WERI-Rb-1 (cell line): ENCODE results near the gene ITGAD.
A peak's percentile ranks its signal among the peaks of the same experiment; 100 is the strongest.
"Not testable (repeated sequence)": the region's sequence is repeated elsewhere in the genome, so short reads cannot be mapped to it uniquely, and the experiment has no call there.

Experiments used
- DNase-seq: peaks from one replicate; pipeline ENCODE4 v3.0.0-alpha.2; 2020
- H3K27ac ChIP-seq: fragments of 250-450 bp; sonication (Bioruptor Pico); 2 replicates; pipeline ENCODE4 v1.5.1; 2020; ENCODE audit warnings: mild to moderate bottlenecking, moderate library complexity
- H3K27me3 ChIP-seq: fragments of 250-450 bp; sonication (Bioruptor Pico); 2 replicates; pipeline ENCODE4 v1.5.1; 2021; ENCODE audit warnings: mild to moderate bottlenecking, low read depth, moderate library complexity; ENCODE audit not compliant: insufficient read depth, severe bottlenecking
- H3K36me3 ChIP-seq: fragments of 250-450 bp; sonication (Bioruptor Pico); 2 replicates; pipeline ENCODE4 v1.5.1; 2020; ENCODE audit warnings: mild to moderate bottlenecking, moderate library complexity
- H3K4me3 ChIP-seq: 2 replicates; pipeline ENCODE4 v1.5.1; 2011; ENCODE audit warnings: low read depth, mild to moderate bottlenecking, control low read depth, low read length
- H3K9me3 ChIP-seq: fragments of 250-450 bp; sonication (Bioruptor Pico); 2 replicates; pipeline ENCODE4 v1.5.1; 2021; ENCODE audit warnings: mild to moderate bottlenecking, moderate library complexity; ENCODE audit not compliant: severe bottlenecking
- TF ChIP-seq, protein P1 (sequence below): IDR thresholded peaks from 2 replicates; pipeline ENCODE4 v1.5.1; 2011; ENCODE audit warnings: low read depth, mild to moderate bottlenecking, control low read depth, inconsistent platforms, low read length

ITGAD gene

DNA sequence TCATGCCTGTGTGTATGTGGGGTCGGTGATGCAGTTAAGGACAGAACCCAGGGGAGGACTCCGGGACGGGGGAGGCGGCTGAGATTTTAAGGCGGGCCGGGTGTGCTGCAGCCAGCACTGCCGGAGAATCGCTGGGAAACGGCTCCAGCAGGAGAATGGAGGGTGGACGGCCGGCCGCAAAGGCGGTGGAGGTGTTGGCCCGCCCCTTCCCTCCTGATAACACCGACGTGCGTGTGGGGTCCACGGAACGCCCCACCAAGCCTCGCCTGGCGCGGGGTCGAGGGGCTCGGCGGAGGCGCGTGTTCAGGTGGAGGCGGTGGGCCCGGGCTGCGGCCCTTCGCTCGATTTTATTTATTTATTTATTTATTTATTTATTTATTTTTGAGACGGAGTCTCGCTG is 48.8 kb downstream of the ITGAD start:
- no peak for DNase-seq
- Histone ChIP-seq H3K27me3 (no peaks in the 10 kb centered on the region), H3K4me3 (peak overlapping the region; percentile 52), H3K9me3 (no peaks in the 10 kb centered on the region), H3K36me3 (no peaks in the 10 kb centered on the region), H3K27ac (no peak overlapping the region; the same call in none of the 2 replicates)
- TF ChIP-seq, protein P1, sequence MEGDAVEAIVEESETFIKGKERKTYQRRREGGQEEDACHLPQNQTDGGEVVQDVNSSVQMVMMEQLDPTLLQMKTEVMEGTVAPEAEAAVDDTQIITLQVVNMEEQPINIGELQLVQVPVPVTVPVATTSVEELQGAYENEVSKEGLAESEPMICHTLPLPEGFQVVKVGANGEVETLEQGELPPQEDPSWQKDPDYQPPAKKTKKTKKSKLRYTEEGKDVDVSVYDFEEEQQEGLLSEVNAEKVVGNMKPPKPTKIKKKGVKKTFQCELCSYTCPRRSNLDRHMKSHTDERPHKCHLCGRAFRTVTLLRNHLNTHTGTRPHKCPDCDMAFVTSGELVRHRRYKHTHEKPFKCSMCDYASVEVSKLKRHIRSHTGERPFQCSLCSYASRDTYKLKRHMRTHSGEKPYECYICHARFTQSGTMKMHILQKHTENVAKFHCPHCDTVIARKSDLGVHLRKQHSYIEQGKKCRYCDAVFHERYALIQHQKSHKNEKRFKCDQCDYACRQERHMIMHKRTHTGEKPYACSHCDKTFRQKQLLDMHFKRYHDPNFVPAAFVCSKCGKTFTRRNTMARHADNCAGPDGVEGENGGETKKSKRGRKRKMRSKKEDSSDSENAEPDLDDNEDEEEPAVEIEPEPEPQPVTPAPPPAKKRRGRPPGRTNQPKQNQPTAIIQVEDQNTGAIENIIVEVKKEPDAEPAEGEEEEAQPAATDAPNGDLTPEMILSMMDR, result no peak

DNA sequence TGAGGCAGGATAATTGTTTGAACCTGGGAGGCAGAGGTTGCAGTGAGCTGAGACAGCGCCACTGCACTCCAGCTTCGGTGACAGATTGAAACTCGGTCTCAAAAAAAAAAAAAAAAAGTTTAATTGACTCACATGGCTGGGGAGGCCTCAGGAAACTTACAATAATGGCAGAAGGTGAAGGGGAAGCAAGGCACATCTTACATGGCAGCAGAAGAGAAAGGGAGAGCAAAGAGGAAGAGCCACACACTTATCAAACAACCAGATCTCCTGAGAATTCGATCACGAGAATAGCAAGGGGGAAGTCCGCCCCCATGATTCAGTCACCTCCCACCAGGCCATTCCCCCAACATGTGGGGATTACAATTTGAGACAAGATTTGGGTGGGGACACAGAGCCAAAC is 52.8 kb downstream of the ITGAD start:
- not testable (repeated sequence) for H3K36me3 ChIP-seq, H3K4me3 ChIP-seq, H3K9me3 ChIP-seq, DNase-seq, H3K27me3 ChIP-seq, H3K27ac ChIP-seq

DNA sequence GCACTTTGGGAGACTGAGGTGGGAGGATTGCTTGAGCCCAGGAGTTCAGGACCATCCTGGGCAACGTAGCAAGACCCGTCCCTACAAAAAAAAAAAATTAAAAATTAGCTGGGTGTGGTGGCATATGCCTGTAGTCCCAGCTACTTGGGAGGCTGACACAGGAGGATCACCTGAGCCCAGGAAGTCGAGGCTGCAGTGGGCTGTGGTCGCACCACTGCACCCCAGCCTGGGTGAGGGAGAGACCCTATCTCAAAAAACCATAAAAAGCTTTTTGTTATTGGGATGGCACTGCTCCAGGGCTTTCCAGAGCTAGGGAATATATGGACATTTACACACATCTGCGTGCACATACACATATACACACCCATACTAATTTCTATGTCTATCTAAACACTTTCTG is 58.1 kb downstream of the ITGAD start:
- Histone ChIP-seq H3K27ac (peak overlapping the region; percentile 39), H3K27me3 (no peaks in the 10 kb centered on the region), H3K9me3 (no peaks in the 10 kb centered on the region), H3K4me3 (no peak overlapping the region), H3K36me3 (no peaks in the 10 kb centered on the region)
- TF ChIP-seq, protein P1, result no peak
- DNase-seq, result no peak

DNA sequence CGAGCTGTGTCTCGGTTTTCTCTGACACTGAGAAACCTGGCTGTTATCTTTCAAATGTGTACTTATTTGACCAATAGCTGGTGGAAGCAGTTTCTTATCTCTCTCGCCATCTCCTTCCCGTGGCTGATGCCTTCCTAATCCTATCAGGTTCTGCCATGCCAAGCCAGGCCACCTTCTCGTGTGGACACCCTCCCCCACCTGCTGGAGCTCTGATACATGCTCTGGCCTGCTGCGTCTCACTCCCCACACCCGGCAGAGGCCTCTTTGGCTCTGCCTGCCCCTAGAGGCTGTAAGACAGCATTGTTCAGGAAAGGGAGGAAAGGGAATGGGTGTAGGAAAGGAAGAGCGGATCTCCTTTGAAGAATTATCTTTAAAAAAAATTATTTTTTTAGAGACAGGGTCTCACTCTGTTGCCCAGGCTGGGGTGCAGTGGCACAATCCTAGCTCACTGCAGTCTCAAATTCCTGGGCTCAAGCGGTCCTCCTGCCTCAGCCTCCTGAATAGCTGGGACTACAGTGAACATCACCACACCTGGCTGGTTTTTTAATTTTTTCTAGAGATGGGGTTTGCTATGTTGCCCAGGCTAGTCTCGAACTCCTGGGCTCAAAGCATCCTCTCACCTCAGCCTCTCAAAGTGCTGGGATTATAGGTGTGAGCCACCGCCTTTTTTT is 58.7 kb downstream of the ITGAD start:
- Histone ChIP-seq H3K4me3 (no peak overlapping the region), H3K27ac (peak overlapping the region; percentile 39), H3K27me3 (no peaks in the 10 kb centered on the region), H3K9me3 (no peaks in the 10 kb centered on the region), H3K36me3 (no peaks in the 10 kb centered on the region)
- peak; percentile 95 for DNase-seq
- TF ChIP-seq, protein P1, result peak; percentile 71

DNA sequence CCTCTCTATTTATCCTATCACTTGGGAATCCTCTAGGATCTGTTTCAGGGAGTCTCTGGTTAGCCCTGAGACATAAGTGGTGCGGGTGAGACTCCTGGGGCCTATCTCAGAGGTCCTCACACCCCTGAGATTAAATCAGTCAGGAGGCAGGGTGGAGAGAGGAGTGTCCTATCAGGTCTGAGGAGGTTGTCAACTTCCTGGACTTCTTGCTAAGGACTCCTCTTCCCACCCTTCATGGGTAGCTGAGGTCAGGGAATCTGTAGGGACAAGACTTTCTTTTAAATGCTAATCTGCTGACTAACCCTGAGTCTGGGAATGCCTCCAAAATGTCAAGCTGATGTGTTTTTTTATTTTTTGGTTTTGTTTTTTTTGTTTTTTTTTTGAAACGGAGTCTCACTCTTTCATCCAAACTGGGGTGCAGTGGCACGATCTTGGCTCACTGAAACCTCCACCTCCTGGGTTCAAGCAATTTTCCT is 59.5 kb downstream of the ITGAD start:
- DNase-seq, result no peak
- 0 out of 2 replicates have a peak, but pooled peaks cover 3% of the 10 kb centered on the region for H3K36me3 ChIP-seq
- H3K27ac ChIP-seq, result no peak overlapping the region
- TF ChIP-seq, protein P1, result no peak
- no peak overlapping the region for H3K4me3 ChIP-seq
- H3K9me3 ChIP-seq, result no peaks in the 10 kb centered on the region
- no peaks in the 10 kb centered on the region for H3K27me3 ChIP-seq

DNA sequence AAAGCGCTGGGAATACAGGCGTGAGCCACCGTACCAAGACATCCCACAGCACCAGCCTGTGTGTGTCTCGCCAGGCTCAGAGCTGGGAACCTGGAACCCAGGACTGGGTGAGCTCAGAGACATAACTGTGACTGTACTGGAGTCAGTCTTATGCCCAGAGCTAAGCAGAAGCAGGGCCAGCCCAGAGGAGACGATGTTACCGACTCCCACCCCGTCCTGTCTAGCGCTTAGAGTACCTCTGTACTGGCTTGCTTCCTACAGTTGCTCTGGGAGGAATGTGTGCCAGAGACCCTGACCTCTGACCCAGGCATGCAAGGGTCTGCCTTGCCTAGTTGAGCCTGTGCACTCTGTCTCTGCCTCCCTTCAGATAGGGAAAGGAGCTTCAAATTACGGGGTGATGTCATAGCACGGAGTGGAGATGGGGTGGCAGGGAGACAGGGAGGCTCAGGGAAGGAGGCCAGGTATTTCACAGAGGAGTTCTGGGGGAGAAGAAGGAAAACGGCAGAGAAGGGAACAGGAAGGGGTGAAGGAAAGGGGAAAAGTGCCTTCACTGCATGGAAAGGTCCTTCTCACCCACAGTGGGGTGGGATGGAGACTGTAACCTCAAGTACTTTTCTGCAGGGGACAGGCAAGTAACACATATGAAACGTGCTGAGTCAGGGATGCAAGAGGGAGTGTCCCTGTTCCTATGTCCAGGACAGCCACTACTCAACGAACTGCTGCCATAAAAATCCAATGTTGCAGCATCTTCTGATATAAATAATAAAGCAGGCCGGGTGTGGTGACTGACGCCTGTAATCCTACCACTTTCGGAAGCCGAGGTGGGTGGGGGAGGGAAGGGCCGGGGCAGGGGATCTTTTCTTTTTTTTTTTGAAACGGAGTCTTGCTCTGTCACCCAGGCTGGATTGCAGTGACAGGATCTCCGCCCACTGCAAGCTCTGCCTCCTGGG is 60.4 kb downstream of the ITGAD start:
- H3K36me3 ChIP-seq, result peaks cover 3% of the 10 kb centered on the region; the same call in 1 of the 2 replicates
- H3K4me3 ChIP-seq, result no peak overlapping the region
- H3K9me3 ChIP-seq, result no peaks in the 10 kb centered on the region
- H3K27ac ChIP-seq, result no peak overlapping the region
- H3K27me3 ChIP-seq, result no peaks in the 10 kb centered on the region
- TF ChIP-seq, protein P1, result no peak
- DNase-seq, result no peak
